NOMO-1 (cell line): ENCODE measurements around the gene NLRX1.
A peak's percentile ranks its signal among the peaks of the same experiment; 100 is the strongest.
"Not testable (repeated sequence)": the region's sequence is repeated elsewhere in the genome, so short reads cannot be mapped to it uniquely, and the experiment has no call there.

Source experiments
- DNase-seq, 2 experiments: peaks; one replicate each; lab custom pipeline; 2025; ENCODE audit not compliant: unreplicated experiment in 2 of 2; lab: John Stamatoyannopoulos, UW

NLRX1 gene

GRCh38 chr11:119181677-119182412, 13.3 kb downstream of the NLRX1 start:
- no peak for DNase-seq

- not testable (repeated sequence) for DNase-seq
Observed at GRCh38 chr11:119184399-119184798, 15.9 kb downstream of the NLRX1 start.

GRCh38 chr11:119185981-119186634, 17.6 kb downstream of the NLRX1 start:
- DNase-seq, result no peak

GRCh38 chr11:119187123-119187892, 18.8 kb downstream of the NLRX1 start:
- no peak for DNase-seq

- DNase-seq, result no peak
Observed at GRCh38 chr11:119188067-119188466, 19.5 kb downstream of the NLRX1 start.

GRCh38 chr11:119188887-119189286, 20.4 kb downstream of the NLRX1 start:
- no peak for DNase-seq

- no peak for DNase-seq
Observed at GRCh38 chr11:119189393-119189792, 20.9 kb downstream of the NLRX1 start.

GRCh38 chr11:119190531-119190930, 22.0 kb downstream of the NLRX1 start:
- no peak for DNase-seq

GRCh38 chr11:119191265-119191664, 22.7 kb downstream of the NLRX1 start:
- not testable (repeated sequence) for DNase-seq

GRCh38 chr11:119192111-119192510, 23.6 kb downstream of the NLRX1 start:
- DNase-seq, result peak; percentile 59 to 64

- DNase-seq, result no peak
Observed at GRCh38 chr11:119193001-119193400, 24.5 kb downstream of the NLRX1 start.

- no peak for DNase-seq
Observed at GRCh38 chr11:119193626-119194025, 25.1 kb downstream of the NLRX1 start.

GRCh38 chr11:119194811-119195440, 26.4 kb downstream of the NLRX1 start:
- DNase-seq, result no peak

GRCh38 chr11:119195680-119196079, 27.2 kb downstream of the NLRX1 start:
- DNase-seq, result no peak

GRCh38 chr11:119196833-119197483, 28.4 kb downstream of the NLRX1 start:
- peak; percentile 65 to 97 for DNase-seq

GRCh38 chr11:119198925-119199324, 30.4 kb downstream of the NLRX1 start:
- DNase-seq, result no peak

- not testable (repeated sequence) for DNase-seq
Observed at GRCh38 chr11:119201236-119201635, 32.7 kb downstream of the NLRX1 start.

GRCh38 chr11:119202554-119202953, 34.0 kb downstream of the NLRX1 start:
- no peak for DNase-seq

- DNase-seq, result no peak
Observed at GRCh38 chr11:119204066-119204465, 35.5 kb downstream of the NLRX1 start.

GRCh38 chr11:119205080-119205479, 36.6 kb downstream of the NLRX1 start:
- DNase-seq, result peak; percentile 71 to 82
